ENCODE results near the gene LRRTM1. TPM values are rescaled to one million over a fixed set of nuclear protein-coding genes. Genes with fewer than 3 reads are reported as not detected.

LRRTM1 gene
- total and polyA plus RNA-seq, 2 of the 8 experiments (the other 6 are each of a cell fraction or from before 2014, with no cell fraction given): 1.4 to 2.3 TPM

DNA sequence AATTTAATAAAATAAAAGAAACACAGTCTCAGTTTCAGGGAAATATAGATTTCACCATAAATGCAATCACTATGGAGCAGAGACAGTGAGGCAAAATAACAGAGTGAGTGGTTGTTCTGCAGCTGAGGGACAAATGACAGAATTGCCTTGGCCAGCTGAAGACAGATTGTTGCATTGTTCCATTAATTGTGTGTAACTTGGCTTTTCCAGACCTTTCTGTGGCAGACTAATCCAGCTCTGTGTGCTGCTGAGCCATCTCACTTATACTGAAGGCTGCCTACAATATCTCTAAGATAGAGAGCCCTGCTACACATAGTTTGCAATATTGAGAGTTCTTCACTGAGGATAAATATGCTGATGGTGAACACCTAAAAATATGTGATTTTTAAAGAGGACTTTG, 11.5 kb downstream of the LRRTM1 start (continued):
- TF ChIP-seq JUND (IDR thresholded peaks at IDR 0.05; ENCODE audit: low read length): no peak
